ENCODE measurements around the gene IL22RA2. TPM values are rescaled to one million over a fixed set of nuclear protein-coding genes. Genes with fewer than 3 reads are reported as not detected.

The IL22RA2 gene
- total and polyA plus RNA-seq, 9 of the 15 experiments (the other 6 are each of a cell fraction or from before 2014, with no cell fraction given) = 0.03 TPM; not detected in 8

- TF ChIP-seq SP1 (CRISPR knock-in tag; IDR thresholded peaks at IDR 0.05) (no peak), SMARCA4 (IDR thresholded peaks at IDR 0.05) (no peak), SETDB1 (IDR thresholded peaks at IDR 0.05; ENCODE audit: low read length) (no peak), ZNF174 (CRISPR knock-in tag; IDR thresholded peaks at IDR 0.05) (no peak), CTCF (IDR thresholded peaks at IDR 0.05 in 2 of 3, conservative IDR thresholded peaks at IDR 0.05 in 1 of 3; ENCODE audit: insufficient read depth in 2 of 3, low read depth in 1 of 3, low read length in 3 of 3) (no peak), ZNF124 (CRISPR knock-in tag; IDR thresholded peaks at IDR 0.05) (no peak), PHB (CRISPR knock-in tag; IDR thresholded peaks at IDR 0.05) (no peak), ZBTB33 (CRISPR knock-in tag; IDR thresholded peaks at IDR 0.05) (no peak), ASH1L (IDR thresholded peaks at IDR 0.05; ENCODE audit: borderline replicate concordance, low read depth, partially characterized antibody) (no peak), E2F4 (CRISPR knock-in tag; IDR thresholded peaks at IDR 0.05; ENCODE audit: low read depth) (no peak), CEBPG (CRISPR knock-in tag; IDR thresholded peaks at IDR 0.05) (no peak), CEBPG (tag; conservative IDR thresholded peaks at IDR 0.05 in 1 of 2, IDR thresholded peaks at IDR 0.05 in 1 of 2) (no peak), PHB2 (IDR thresholded peaks at IDR 0.05; ENCODE audit: low read depth) (no peak), ZNF696 (CRISPR knock-in tag; conservative IDR thresholded peaks at IDR 0.05) (no peak), ETS1 (conservative IDR thresholded peaks at IDR 0.05; ENCODE audit: control insufficient read depth, low read depth, low read length) (no peak), MCM7 (IDR thresholded peaks at IDR 0.05) (no peak)
- H3K79me2 ChIP-seq (ENCODE audit: control insufficient read depth, insufficient read depth, low read length) = no peaks in the 10 kb centered on the region
- H3K9me3 ChIP-seq (replicated peaks; ENCODE audit: control insufficient read depth, insufficient read depth, low read depth, low read length) = peaks cover 6% of the 10 kb centered on the region; the same call in 1 of the 2 replicates
- no peak overlapping the region for H3K4me2 ChIP-seq (ENCODE audit: insufficient read depth, low read length)
- H3K4me1 ChIP-seq (replicated peaks in 1 of 2; ENCODE audit: control insufficient read depth in 2 of 2, insufficient read depth in 2 of 2, low read length in 2 of 2) = no peaks in the 10 kb centered on the region
- intact Hi-C loops (cut with micrococcal nuclease) (no loop called here), in situ Hi-C loops (cut with MboI) (no loop called here)
- no peak overlapping the region for H3K4me3 ChIP-seq
- DNase-seq (ENCODE audit: extremely low read depth in 1 of 4, low spot score in 3 of 4) (no peak), ATAC-seq (no peak), FAIRE-seq (no peak)
- BruUV-seq (replicated peaks) = no TSS peak
- no peak overlapping the region for H3K9ac ChIP-seq (ENCODE audit: insufficient read depth in 1 of 2, low read depth in 2 of 2, low read length in 2 of 2)
- no peak overlapping the region for H3K27ac ChIP-seq (ENCODE audit: extremely low read depth, low read depth, low read length)
- H3K9me1 ChIP-seq (ENCODE audit: control insufficient read depth, insufficient read depth, low read length) = no peaks in the 10 kb centered on the region
- ChIA-PET CTCF (ENCODE audit: low intra/inter-chr PET ratio) (no interaction called here), POLR2A (no interaction called here)
- H3K27me3 ChIP-seq (ENCODE audit: control insufficient read depth in 2 of 2, insufficient read depth in 2 of 2, low read length in 2 of 2) = no peaks in the 10 kb centered on the region
- no peak overlapping the region for H2AFZ ChIP-seq (ENCODE audit: low read depth, low read length)
- 0% methylated on average over 3 of the region's 3 CpGs for WGBS (ENCODE audit: insufficient coverage, low coverage, missing lambda C conversion rate)
- H3K36me3 ChIP-seq (ENCODE audit: control insufficient read depth, insufficient read depth, low read length) = no peaks in the 10 kb centered on the region
- H4K20me1 ChIP-seq (replicated peaks; ENCODE audit: control insufficient read depth, insufficient read depth, low read length) = no peaks in the 10 kb centered on the region
Measured at GRCh38 chr6:137185290-137185689, 11.8 kb upstream of the IL22RA2 start.

All from K562 (cell line).